ENCODE results near the gene MEMO1. TPM values are rescaled to one million over a fixed set of nuclear protein-coding genes. Genes with fewer than 3 reads are reported as not detected.

The MEMO1 gene
- total RNA-seq, 1 donor from 2014 or later = 35.0 TPM

DNA sequence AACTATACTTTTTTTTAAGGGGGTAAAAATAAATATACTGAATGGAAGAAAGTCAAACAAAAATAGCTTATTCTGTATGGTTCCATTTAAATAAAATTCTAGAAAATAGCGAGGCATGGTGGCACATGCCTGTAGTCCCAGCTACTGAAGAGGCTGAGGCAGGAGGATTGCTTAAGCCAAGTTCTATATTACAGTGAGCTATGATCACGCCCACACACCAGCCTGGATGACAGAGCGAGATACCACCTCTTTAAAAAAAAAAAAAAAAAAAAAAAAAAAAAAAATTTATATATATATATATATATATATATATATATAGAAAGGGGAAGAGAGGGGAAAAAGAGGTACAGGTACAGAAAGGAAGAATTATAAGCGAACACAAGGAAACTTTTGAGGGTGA is 77.7 kb downstream of the MEMO1 start:
- no peak for DNase-seq (ENCODE audit: low read depth)
- H3K4me3 ChIP-seq (ENCODE audit: low read depth, low read length) = no peak overlapping the region
- H3K27me3 ChIP-seq (ENCODE audit: control insufficient read depth, insufficient read depth, low read length) = no peaks in the 10 kb centered on the region
- TF ChIP-seq, protein P1, sequence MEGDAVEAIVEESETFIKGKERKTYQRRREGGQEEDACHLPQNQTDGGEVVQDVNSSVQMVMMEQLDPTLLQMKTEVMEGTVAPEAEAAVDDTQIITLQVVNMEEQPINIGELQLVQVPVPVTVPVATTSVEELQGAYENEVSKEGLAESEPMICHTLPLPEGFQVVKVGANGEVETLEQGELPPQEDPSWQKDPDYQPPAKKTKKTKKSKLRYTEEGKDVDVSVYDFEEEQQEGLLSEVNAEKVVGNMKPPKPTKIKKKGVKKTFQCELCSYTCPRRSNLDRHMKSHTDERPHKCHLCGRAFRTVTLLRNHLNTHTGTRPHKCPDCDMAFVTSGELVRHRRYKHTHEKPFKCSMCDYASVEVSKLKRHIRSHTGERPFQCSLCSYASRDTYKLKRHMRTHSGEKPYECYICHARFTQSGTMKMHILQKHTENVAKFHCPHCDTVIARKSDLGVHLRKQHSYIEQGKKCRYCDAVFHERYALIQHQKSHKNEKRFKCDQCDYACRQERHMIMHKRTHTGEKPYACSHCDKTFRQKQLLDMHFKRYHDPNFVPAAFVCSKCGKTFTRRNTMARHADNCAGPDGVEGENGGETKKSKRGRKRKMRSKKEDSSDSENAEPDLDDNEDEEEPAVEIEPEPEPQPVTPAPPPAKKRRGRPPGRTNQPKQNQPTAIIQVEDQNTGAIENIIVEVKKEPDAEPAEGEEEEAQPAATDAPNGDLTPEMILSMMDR (IDR thresholded peaks at IDR 0.05; ENCODE audit: insufficient read depth, low read length, poor library complexity, severe bottlenecking) = no peak
- H3K36me3 ChIP-seq (ENCODE audit: control insufficient read depth, insufficient read depth, low read length) = no peaks in the 10 kb centered on the region

DNA sequence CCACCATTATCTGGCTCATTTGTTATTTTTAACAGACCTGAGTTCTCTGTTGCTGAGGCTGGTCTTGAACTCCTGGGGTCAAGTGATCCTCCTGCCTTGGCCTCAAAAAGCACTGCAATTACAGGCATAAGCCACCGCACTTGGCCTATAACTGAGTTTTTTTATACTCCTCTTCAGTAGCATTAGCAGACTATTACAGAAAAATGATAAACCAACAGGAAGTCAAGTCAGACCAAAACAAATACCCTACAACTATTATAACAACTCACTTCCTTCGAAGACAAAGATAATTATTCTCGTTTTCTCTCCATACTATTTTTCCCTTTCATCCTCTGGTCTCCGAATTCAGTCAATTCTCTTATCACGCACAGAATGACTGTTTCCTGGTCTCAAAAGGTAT is 78.2 kb downstream of the MEMO1 start:
- TF ChIP-seq, protein P1 (IDR thresholded peaks at IDR 0.05; ENCODE audit: insufficient read depth, low read length, poor library complexity, severe bottlenecking) = no peak
- Histone ChIP-seq H3K27me3 (ENCODE audit: control insufficient read depth, insufficient read depth, low read length) (no peaks in the 10 kb centered on the region), H3K36me3 (ENCODE audit: control insufficient read depth, insufficient read depth, low read length) (no peaks in the 10 kb centered on the region), H3K4me3 (ENCODE audit: low read depth, low read length) (no peak overlapping the region)
- no peak for DNase-seq (ENCODE audit: low read depth)

DNA sequence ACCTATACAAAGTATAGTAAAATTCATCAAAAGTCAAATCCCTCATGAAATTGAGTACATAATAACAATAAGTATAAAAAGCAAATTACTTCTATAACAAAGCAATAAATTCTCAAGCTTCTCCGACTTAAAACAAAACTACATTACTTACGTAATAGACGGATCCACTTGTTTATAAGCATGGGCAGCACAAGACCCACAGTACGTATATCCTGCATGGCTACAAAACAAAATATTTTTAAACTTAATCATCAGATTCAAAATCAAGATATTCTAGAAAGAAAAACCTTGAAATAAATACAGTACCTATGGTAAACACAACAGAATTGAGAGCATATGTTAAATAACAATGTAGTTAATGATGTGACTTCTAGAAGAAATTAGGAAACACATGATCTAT is 78.9 kb downstream of the MEMO1 start:
- H3K4me3 ChIP-seq (ENCODE audit: low read depth, low read length) = no peak overlapping the region
- no peak for DNase-seq (ENCODE audit: low read depth)
- no peaks in the 10 kb centered on the region for H3K36me3 ChIP-seq (ENCODE audit: control insufficient read depth, insufficient read depth, low read length)
- H3K27me3 ChIP-seq (ENCODE audit: control insufficient read depth, insufficient read depth, low read length) = no peaks in the 10 kb centered on the region
- TF ChIP-seq, protein P1 (IDR thresholded peaks at IDR 0.05; ENCODE audit: insufficient read depth, low read length, poor library complexity, severe bottlenecking) = no peak

DNA sequence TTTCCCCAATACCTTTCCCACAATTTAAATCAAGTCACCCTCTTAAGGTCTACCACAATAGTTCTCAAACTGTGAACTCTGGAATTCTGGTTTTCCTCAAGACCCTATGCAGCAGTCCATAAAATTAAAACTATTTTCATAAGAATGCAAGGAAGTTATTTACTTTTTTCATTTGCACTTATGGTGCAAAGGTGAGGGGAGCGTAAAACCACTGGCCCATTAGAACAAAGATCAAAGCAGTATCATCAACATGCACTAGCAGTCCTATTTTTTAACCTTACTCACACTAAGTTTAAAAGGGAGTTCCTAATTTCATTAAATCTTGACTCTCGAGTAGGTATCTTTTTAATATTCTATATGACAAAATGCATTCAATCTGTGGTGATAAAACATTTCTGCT is 85.3 kb downstream of the MEMO1 start:
- H3K27me3 ChIP-seq (ENCODE audit: control insufficient read depth, insufficient read depth, low read length) = no peaks in the 10 kb centered on the region
- TF ChIP-seq, protein P1 (IDR thresholded peaks at IDR 0.05; ENCODE audit: insufficient read depth, low read length, poor library complexity, severe bottlenecking) = no peak
- no peak overlapping the region for H3K4me3 ChIP-seq (ENCODE audit: low read depth, low read length)
- DNase-seq (ENCODE audit: low read depth) = no peak
- no peaks in the 10 kb centered on the region for H3K36me3 ChIP-seq (ENCODE audit: control insufficient read depth, insufficient read depth, low read length)

DNA sequence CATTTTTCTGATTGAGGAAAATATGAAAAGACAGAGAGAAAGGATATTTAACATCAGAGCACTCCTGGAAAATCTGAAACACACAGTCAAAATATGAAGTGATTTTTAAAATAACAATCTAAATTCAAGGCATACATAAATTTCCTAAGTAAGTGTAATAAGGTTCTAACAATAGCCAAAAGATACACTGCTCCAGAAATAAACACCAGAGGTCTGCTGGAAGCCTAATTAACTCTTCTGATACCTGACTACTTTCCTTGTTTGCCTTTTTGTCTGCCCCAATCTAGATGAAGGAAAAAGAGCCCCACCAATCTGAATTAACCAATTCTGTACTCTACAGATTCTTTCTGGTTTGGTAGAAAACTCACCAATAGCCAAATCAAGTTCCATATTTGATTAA is 87.1 kb downstream of the MEMO1 start:
- no peak for DNase-seq (ENCODE audit: low read depth)
- Histone ChIP-seq H3K4me3 (ENCODE audit: low read depth, low read length) (no peak overlapping the region), H3K36me3 (ENCODE audit: control insufficient read depth, insufficient read depth, low read length) (no peaks in the 10 kb centered on the region), H3K27me3 (ENCODE audit: control insufficient read depth, insufficient read depth, low read length) (no peaks in the 10 kb centered on the region)
- TF ChIP-seq, protein P1 (IDR thresholded peaks at IDR 0.05; ENCODE audit: insufficient read depth, low read length, poor library complexity, severe bottlenecking) = no peak

DNA sequence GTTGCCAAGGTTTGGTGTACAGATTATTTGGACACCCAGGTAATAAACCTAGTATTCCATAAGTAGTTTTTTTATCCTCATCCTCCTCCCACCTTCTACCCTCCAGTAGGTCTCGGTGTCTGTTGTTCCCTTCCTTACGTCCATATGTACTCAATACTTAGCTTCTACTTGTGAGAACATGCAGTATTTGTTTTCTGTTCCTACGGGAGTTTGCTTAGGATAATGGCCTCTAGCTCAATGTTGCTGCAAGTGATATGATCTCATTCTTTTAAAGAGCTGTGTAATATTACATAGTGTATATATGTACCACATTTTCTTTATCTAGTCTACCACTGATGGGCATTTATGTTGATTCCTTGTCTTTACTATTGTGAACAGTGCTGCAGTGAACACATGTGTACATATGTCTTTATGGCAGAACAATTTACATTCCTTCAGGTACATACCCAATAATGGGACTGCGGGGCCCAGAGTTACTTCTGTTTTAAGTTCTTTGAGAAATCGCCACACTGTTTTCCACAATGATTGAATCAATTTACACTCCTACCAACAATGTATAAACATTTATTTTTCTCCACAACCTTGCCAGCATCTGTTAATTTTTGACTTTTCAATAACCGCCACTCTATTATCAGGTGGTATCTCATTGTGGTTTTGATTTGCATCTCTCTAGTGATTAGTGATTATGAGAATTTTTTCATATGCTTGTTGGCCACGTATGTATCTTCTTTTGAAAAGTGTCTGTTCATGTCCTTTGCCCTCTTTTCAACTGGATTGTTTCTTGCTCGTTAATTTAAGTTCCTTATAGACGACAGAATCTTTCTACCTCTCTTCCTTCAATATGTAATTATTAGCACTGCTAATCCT is 88.0 kb downstream of the MEMO1 start:
- no peak for DNase-seq (ENCODE audit: low read depth)
- Histone ChIP-seq H3K36me3 (ENCODE audit: control insufficient read depth, insufficient read depth, low read length) (no peaks in the 10 kb centered on the region), H3K4me3 (ENCODE audit: low read depth, low read length) (no peak overlapping the region), H3K27me3 (ENCODE audit: control insufficient read depth, insufficient read depth, low read length) (no peaks in the 10 kb centered on the region)
- TF ChIP-seq, protein P1 (IDR thresholded peaks at IDR 0.05; ENCODE audit: insufficient read depth, low read length, poor library complexity, severe bottlenecking) = no peak

Data from kidney epithelial cell (primary cell).